GM18909 (cell line): ENCODE results near the gene ENTREP1.
"Not testable (repeated sequence)": the region's sequence is repeated elsewhere in the genome, so short reads cannot be mapped to it uniquely, and the experiment has no call there.

Source experiments
- ATAC-seq: cut with Tn5 transposase; IDR thresholded peaks from one replicate; pipeline ENCODE4 v1.9.1; 2021; ENCODE audit warnings: mild to moderate bottlenecking; ENCODE audit not compliant: unreplicated experiment, poor library complexity

The ENTREP1 gene

DNA sequence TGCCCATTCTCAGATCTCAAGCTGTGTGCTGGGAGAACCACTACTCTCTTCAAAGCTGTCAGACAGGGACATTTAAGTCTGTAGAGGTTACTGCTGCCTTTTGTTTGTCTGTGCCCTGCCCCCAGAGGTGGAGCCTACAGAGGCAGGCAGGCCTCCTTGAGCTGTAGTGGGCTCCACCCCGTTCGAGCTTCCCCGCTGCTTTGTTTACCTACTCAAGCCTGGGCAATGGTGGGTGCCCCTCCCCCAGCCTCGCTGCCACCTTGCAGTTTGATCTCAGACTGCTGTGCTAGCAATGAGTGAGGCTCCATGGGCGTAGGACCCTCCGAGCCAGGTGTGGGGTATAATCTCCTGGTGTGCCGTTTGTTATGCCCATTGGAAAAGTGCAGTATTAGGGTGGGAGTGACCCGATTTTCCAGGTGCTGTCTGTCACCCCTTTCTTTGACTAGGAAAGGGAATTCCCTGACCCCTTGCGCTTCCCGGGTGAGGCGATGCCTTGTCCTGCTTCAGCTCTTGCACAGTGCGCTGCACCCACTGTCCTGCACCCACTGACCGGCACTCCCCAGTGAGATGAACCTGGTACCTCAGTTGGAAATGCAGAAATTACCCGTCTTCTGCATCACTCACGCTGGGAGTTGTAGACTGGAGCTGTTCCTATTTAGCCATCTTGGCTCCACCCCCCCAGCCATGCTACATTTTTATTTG is 115.4 kb downstream of the ENTREP1 start:
- ATAC-seq: not testable (repeated sequence)
